Astrocyte (in vitro differentiated cells and primary cell): ENCODE data around the gene RAB17. TPM values are rescaled to one million over a fixed set of nuclear protein-coding genes. Genes with fewer than 3 reads are reported as not detected.

ENCODE experiments used
- DNase-seq: peaks from one replicate; pipeline ENCODE4 v3.0.0-alpha.2; 2010; ENCODE audit warnings: low read depth
- FAIRE-seq: peaks from 2 replicates; lab custom pipeline; 2011; peaks lifted over from hg19 to GRCh38; lab: Jason Lieb, UNC
- H2AFZ ChIP-seq: 2 replicates; pipeline ENCODE4 v1.6.0; 2012; ENCODE audit warnings: low read depth, low read length, inconsistent platforms
- H3K27ac ChIP-seq: 2 replicates; pipeline ENCODE4 v1.5.1; 2011; ENCODE audit warnings: low read depth, low read length, inconsistent platforms
- H3K27me3 ChIP-seq: 2 replicates; pipeline ENCODE4 v1.6.0; 2011; ENCODE audit warnings: low read length, inconsistent platforms; ENCODE audit not compliant: insufficient read depth
- H3K36me3 ChIP-seq: 2 replicates; pipeline ENCODE4 v1.5.1; 2011; ENCODE audit warnings: low read length, inconsistent platforms; ENCODE audit not compliant: insufficient read depth
- H3K4me1 ChIP-seq: 2 replicates; pipeline ENCODE4 v1.5.1; 2011; ENCODE audit warnings: low read length, inconsistent platforms; ENCODE audit not compliant: insufficient read depth
- H3K4me2 ChIP-seq: 2 replicates; pipeline ENCODE4 v1.6.0; 2012; ENCODE audit warnings: low read length, inconsistent platforms
- H3K4me3 ChIP-seq: 2 replicates; pipeline ENCODE4 v1.5.1; 2011; ENCODE audit warnings: low read depth, mild to moderate bottlenecking, low read length, inconsistent platforms; ENCODE audit not compliant: insufficient read depth
- H3K79me2 ChIP-seq: 2 replicates; pipeline ENCODE4 v1.6.0; 2012; ENCODE audit warnings: mild to moderate bottlenecking, low read length, inconsistent platforms; ENCODE audit not compliant: insufficient read depth
- H3K9ac ChIP-seq: 2 replicates; pipeline ENCODE4 v1.6.0; 2012; ENCODE audit warnings: mild to moderate bottlenecking, low read length, inconsistent platforms
- H3K9me3 ChIP-seq: 2 replicates; pipeline ENCODE4 v1.5.1; 2012; ENCODE audit warnings: low read depth, mild to moderate bottlenecking, low read length, inconsistent platforms; ENCODE audit not compliant: insufficient read depth
- H4K20me1 ChIP-seq: 2 replicates; pipeline ENCODE4 v1.6.0; 2012; ENCODE audit warnings: low read length, inconsistent platforms; ENCODE audit not compliant: insufficient read depth
- H3K27ac Mint-ChIP-seq: one replicate; pipeline ENCODE4 v1.8.0; 2021; ENCODE audit warnings: mild to moderate bottlenecking, mixed read lengths; ENCODE audit not compliant: unreplicated experiment
- H3K27me3 Mint-ChIP-seq: one replicate; pipeline ENCODE4 v1.8.0; 2021; ENCODE audit warnings: low read depth, mixed read lengths; ENCODE audit not compliant: unreplicated experiment
- H3K36me3 Mint-ChIP-seq: one replicate; pipeline ENCODE4 v1.8.0; 2021; ENCODE audit warnings: low read depth, mixed read lengths; ENCODE audit not compliant: unreplicated experiment
- H3K4me1 Mint-ChIP-seq: one replicate; pipeline ENCODE4 v1.8.0; 2021; ENCODE audit warnings: low read depth, mixed read lengths; ENCODE audit not compliant: unreplicated experiment
- H3K4me3 Mint-ChIP-seq: one replicate; pipeline ENCODE4 v1.8.0; 2021; ENCODE audit warnings: mild to moderate bottlenecking, moderate library complexity, mixed read lengths; ENCODE audit not compliant: unreplicated experiment
- H3K9me3 Mint-ChIP-seq: one replicate; pipeline ENCODE4 v1.8.0; 2021; ENCODE audit warnings: mild to moderate bottlenecking, mixed read lengths; ENCODE audit not compliant: unreplicated experiment
- EZH2 ChIP-seq: IDR thresholded peaks from 2 replicates; pipeline ENCODE4 v1.6.1; 2012; ENCODE audit warnings: mild to moderate bottlenecking, low read length, inconsistent platforms; ENCODE audit not compliant: insufficient read depth
- total RNA-seq: library from RNA; stranded (reverse); gene quantifications from 2 replicates; pipeline ENCODE4 v1.2.1, GENCODE V29; 2021
- TF ChIP-seq, protein P1 (sequence below): IDR thresholded peaks from 2 replicates; pipeline ENCODE4 v1.5.1; 2011; ENCODE audit warnings: low read depth, mild to moderate bottlenecking, inconsistent platforms, low read length, moderate library complexity; ENCODE audit not compliant: insufficient read depth

RAB17 gene
- total RNA-seq, 1 donor from 2014 or later, result 1.4 TPM

DNA sequence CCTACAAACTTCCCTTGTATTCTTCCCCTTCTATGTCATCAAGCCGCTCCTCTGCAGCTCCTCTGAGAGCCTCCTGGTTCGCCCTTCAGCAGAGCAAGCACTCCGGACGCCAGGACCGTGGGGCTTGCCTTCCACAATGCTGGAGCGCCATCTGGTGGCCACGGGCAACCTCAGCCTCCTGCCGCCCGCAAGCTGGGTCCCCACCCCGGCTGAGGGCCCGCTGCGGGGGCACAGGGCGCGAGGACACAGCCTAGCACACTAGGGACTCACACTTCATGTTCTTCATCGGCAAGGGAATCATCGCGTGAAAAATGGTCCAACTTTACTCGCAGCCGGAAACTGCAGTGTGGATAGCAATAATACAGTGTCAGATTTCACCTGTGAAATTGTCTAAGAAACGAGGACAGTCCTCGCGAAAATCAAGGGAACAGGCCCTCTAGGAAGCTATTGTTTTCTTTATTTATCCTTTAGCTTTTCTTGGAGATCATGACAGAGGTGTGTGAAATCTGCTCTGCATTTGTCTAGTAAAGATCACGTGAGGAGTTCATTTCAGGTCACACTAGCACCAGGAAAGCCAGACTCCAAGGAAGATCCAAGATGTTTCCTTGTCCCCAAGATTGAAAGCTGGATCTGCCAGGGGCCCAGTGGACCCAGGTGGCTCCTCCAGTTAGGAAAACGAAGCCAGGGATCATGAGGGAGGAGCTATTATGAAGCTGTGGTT is 18.4 kb downstream of the RAB17 start:
- no peak for FAIRE-seq
- Mint-ChIP-seq H3K27me3 (peaks cover 30% of the 10 kb centered on the region), H3K9me3 (peaks cover 4% of the 10 kb centered on the region), H3K4me1 (peaks cover 4% of the 10 kb centered on the region), H3K4me3 (no peak overlapping the region), H3K27ac (peak overlapping the region; percentile 14), H3K36me3 (peaks cover 3% of the 10 kb centered on the region)
- Histone ChIP-seq H3K79me2 (no peaks in the 10 kb centered on the region), H3K9ac (peak overlapping the region; percentile 16), H3K4me1 (peaks cover 5% of the 10 kb centered on the region), H3K36me3 (no peaks in the 10 kb centered on the region), H2AFZ (peak overlapping the region; percentile 63), H3K27ac (no peak overlapping the region), H3K27me3 (no peaks in the 10 kb centered on the region), H3K4me2 (peak overlapping the region; percentile 55), H3K4me3 (no peak overlapping the region), H4K20me1 (no peaks in the 10 kb centered on the region), H3K9me3 (no peaks in the 10 kb centered on the region)
- no peak for TF ChIP-seq EZH2
- TF ChIP-seq, protein P1, sequence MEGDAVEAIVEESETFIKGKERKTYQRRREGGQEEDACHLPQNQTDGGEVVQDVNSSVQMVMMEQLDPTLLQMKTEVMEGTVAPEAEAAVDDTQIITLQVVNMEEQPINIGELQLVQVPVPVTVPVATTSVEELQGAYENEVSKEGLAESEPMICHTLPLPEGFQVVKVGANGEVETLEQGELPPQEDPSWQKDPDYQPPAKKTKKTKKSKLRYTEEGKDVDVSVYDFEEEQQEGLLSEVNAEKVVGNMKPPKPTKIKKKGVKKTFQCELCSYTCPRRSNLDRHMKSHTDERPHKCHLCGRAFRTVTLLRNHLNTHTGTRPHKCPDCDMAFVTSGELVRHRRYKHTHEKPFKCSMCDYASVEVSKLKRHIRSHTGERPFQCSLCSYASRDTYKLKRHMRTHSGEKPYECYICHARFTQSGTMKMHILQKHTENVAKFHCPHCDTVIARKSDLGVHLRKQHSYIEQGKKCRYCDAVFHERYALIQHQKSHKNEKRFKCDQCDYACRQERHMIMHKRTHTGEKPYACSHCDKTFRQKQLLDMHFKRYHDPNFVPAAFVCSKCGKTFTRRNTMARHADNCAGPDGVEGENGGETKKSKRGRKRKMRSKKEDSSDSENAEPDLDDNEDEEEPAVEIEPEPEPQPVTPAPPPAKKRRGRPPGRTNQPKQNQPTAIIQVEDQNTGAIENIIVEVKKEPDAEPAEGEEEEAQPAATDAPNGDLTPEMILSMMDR, result peak; percentile 79
- peak; percentile 71 for DNase-seq

DNA sequence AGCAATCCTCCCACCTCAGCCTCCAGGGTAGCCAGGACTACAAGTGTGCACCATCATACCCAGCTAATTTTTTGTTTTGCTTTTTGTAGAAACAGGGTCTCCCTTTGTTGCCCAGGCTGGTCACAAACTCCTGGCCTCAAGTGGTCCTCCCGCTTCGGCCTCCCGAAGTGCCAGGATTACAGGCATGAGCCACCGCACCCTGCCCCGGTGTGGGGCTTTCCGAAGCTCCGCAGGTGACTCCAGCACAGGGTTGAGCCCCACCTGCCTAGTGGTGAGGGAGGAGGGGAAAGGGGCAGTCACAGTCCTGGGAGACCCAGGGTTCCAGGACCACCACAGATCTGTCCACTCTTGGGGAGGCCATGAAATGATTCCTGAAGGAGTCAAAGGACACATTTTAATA is 19.0 kb downstream of the RAB17 start:
- H3K79me2 ChIP-seq, result no peaks in the 10 kb centered on the region
- H3K27me3 ChIP-seq, result no peaks in the 10 kb centered on the region
- peak overlapping the region; percentile 55 for H3K4me2 ChIP-seq
- H3K27ac ChIP-seq, result no peak overlapping the region
- Mint-ChIP-seq H3K9me3 (peaks cover 4% of the 10 kb centered on the region), H3K27me3 (peaks cover 29% of the 10 kb centered on the region), H3K27ac (no peak overlapping the region), H3K4me1 (peaks cover 4% of the 10 kb centered on the region), H3K36me3 (peaks cover 3% of the 10 kb centered on the region), H3K4me3 (no peak overlapping the region)
- TF ChIP-seq, protein P1, result no peak
- TF ChIP-seq EZH2, result no peak
- H3K4me1 ChIP-seq, result peaks cover 5% of the 10 kb centered on the region
- no peaks in the 10 kb centered on the region for H3K9me3 ChIP-seq
- no peak for DNase-seq
- no peak overlapping the region for H3K9ac ChIP-seq
- no peaks in the 10 kb centered on the region for H4K20me1 ChIP-seq
- no peak overlapping the region for H3K4me3 ChIP-seq
- no peak for FAIRE-seq
- no peaks in the 10 kb centered on the region for H3K36me3 ChIP-seq
- H2AFZ ChIP-seq, result no peak overlapping the region

DNA sequence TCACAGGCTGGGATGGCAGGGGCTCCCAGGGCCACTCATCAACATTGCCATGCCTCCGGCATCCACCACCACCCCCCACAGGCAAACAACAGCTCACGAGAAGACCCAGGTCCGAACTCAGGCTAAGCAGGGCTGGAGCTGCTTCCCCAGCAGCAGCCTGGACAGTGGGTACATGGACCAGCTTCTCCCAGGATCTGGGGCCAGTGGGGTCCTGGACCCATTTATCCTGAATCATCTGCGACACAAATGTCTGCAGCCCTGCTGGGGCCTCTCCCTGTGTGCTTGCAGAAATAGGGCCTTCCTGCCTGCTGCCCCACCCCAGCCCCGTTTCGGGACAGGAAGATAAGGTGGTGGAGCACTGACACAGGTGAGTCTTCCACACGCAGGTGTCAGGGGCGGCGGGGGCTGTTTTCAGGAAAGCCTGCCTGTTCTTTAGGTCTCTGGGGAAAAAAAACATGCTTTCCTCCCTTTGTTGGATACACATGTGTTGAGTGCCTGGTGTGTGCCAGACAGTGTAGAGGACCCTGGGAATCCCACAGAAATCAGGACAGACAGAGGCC is 19.7 kb downstream of the RAB17 start:
- Mint-ChIP-seq H3K27me3 (peaks cover 26% of the 10 kb centered on the region), H3K9me3 (peaks cover 4% of the 10 kb centered on the region), H3K4me1 (peaks cover 4% of the 10 kb centered on the region), H3K27ac (peak overlapping the region; percentile 7), H3K36me3 (peaks cover 3% of the 10 kb centered on the region), H3K4me3 (no peak overlapping the region)
- Histone ChIP-seq H2AFZ (no peak overlapping the region), H3K4me2 (no peak overlapping the region), H3K27ac (no peak overlapping the region), H3K9me3 (peaks cover 4% of the 10 kb centered on the region), H4K20me1 (no peaks in the 10 kb centered on the region), H3K4me1 (peaks cover 5% of the 10 kb centered on the region), H3K27me3 (no peaks in the 10 kb centered on the region), H3K79me2 (no peaks in the 10 kb centered on the region), H3K4me3 (no peak overlapping the region), H3K9ac (no peak overlapping the region), H3K36me3 (no peaks in the 10 kb centered on the region)
- FAIRE-seq (no peak), DNase-seq (no peak)
- no peak for TF ChIP-seq EZH2
- TF ChIP-seq, protein P1, result no peak
